GM13976 (cell line): ENCODE data around the gene RXFP2.

Source experiments
- DNase-seq: peaks from one replicate; pipeline ENCODE4 v3.0.0; 2012; ENCODE audit warnings: low spot score
- CTCF ChIP-seq: IDR thresholded peaks from 2 replicates; pipeline ENCODE4 v1.5.1; 2012; ENCODE audit warnings: borderline replicate concordance, mild to moderate bottlenecking; ENCODE audit not compliant: insufficient read depth; ENCODE audit errors: extremely low read depth, missing control alignments, control extremely low read depth
- in situ Hi-C: fragments of 300-500 bp; cut with MboI; formaldehyde crosslinking; loops from one replicate; pipeline ENCODE4 v1.12.0; 2022; ENCODE audit warnings: low sequenced_read_pairs, mixed read lengths, inconsistent platforms; ENCODE audit not compliant: unreplicated experiment

Gene RXFP2

GRCh38 chr13:31765138-31765785 is 25.9 kb downstream of the RXFP2 start:
- no peak for DNase-seq
- in situ Hi-C loops = no loop called here

GRCh38 chr13:31767175-31767900 is 28.0 kb downstream of the RXFP2 start:
- no peak for TF ChIP-seq CTCF
- in situ Hi-C loops = no loop called here
- no peak for DNase-seq

More at GRCh38 chr13:31765138-31765785, 25.9 kb downstream of the RXFP2 start:
- TF ChIP-seq CTCF = no peak

- DNase-seq = no peak
- TF ChIP-seq CTCF = no peak
- in situ Hi-C loops = no loop called here
These were observed 29.0 kb downstream of the RXFP2 start for GRCh38 chr13:31768351-31768750.

- no peak for DNase-seq
- in situ Hi-C loops = no loop called here
- no peak for TF ChIP-seq CTCF
These were observed 30.2 kb downstream of the RXFP2 start for GRCh38 chr13:31769575-31769974.

- in situ Hi-C loops = no loop called here
- TF ChIP-seq CTCF = no peak
- DNase-seq = no peak
These were observed 32.9 kb downstream of the RXFP2 start for GRCh38 chr13:31772231-31772630.

GRCh38 chr13:31773538-31773937 is 34.2 kb downstream of the RXFP2 start:
- no peak for DNase-seq
- in situ Hi-C loops = no loop called here

More at GRCh38 chr13:31773538-31773937, 34.2 kb downstream of the RXFP2 start:
- TF ChIP-seq CTCF = no peak
